HG02678 (cell line): ENCODE data around the gene REXO5.
"Not testable (repeated sequence)": the region's sequence is repeated elsewhere in the genome, so short reads cannot be mapped to it uniquely, and the experiment has no call there.

Source experiments
- ATAC-seq: cut with Tn5 transposase; IDR thresholded peaks from one replicate; pipeline ENCODE4 v1.9.1; 2021; ENCODE audit warnings: mild to moderate bottlenecking, moderate library complexity; ENCODE audit not compliant: unreplicated experiment

REXO5 gene

GRCh38 chr16:20798364-20798763, 8.0 kb upstream of the REXO5 start:
- no peak for ATAC-seq

GRCh38 chr16:20799599-20799998, 6.7 kb upstream of the REXO5 start:
- ATAC-seq, result no peak

GRCh38 chr16:20801278-20801677, 5.0 kb upstream of the REXO5 start:
- no peak for ATAC-seq

GRCh38 chr16:20803192-20803560, 3.2 kb upstream of the REXO5 start:
- ATAC-seq, result no peak

GRCh38 chr16:20803561-20804214, 2.6 kb upstream of the REXO5 start:
- no peak for ATAC-seq

GRCh38 chr16:20805684-20806167, 601 bp upstream of the REXO5 start:
- not testable (repeated sequence) for ATAC-seq

- ATAC-seq, result no peak
Measured at GRCh38 chr16:20807862-20808261, 1.5 kb downstream of the REXO5 start.

- no peak for ATAC-seq
Measured at GRCh38 chr16:20811889-20812439, 5.6 kb downstream of the REXO5 start.

GRCh38 chr16:20812510-20812909, 6.2 kb downstream of the REXO5 start:
- ATAC-seq, result no peak

- no peak for ATAC-seq
Measured at GRCh38 chr16:20814784-20815183, 8.5 kb downstream of the REXO5 start.

GRCh38 chr16:20818929-20819585, 12.7 kb downstream of the REXO5 start:
- ATAC-seq, result no peak

GRCh38 chr16:20821682-20822081, 15.4 kb downstream of the REXO5 start:
- no peak for ATAC-seq

- no peak for ATAC-seq
Measured at GRCh38 chr16:20822521-20823325, 16.4 kb downstream of the REXO5 start.

- ATAC-seq, result no peak
Measured at GRCh38 chr16:20826039-20826566, 19.8 kb downstream of the REXO5 start.

- ATAC-seq, result no peak
Measured at GRCh38 chr16:20829536-20829935, 23.2 kb downstream of the REXO5 start.

GRCh38 chr16:20830372-20830771, 24.0 kb downstream of the REXO5 start:
- ATAC-seq, result no peak

GRCh38 chr16:20833086-20833485, 26.8 kb downstream of the REXO5 start:
- no peak for ATAC-seq

GRCh38 chr16:20838240-20838639, 31.9 kb downstream of the REXO5 start:
- ATAC-seq, result no peak

GRCh38 chr16:20839504-20839903, 33.2 kb downstream of the REXO5 start:
- ATAC-seq, result no peak

GRCh38 chr16:20844054-20844453, 37.7 kb downstream of the REXO5 start:
- ATAC-seq, result no peak

GRCh38 chr16:20844588-20844987, 38.3 kb downstream of the REXO5 start:
- no peak for ATAC-seq
